NCI-H146 treated with DMSO at 0.1 percent for 48 hours (cell line): Measurements from ENCODE around the gene POLDIP2.

Experiments
- DNase-seq: peaks from one replicate; lab custom pipeline; 2025; ENCODE audit not compliant: unreplicated experiment; lab: John Stamatoyannopoulos, UW

POLDIP2 gene

GRCh38 chr17:28390563-28390962, 33.2 kb upstream of the POLDIP2 start:
- no peak for DNase-seq

- no peak for DNase-seq
Observed at GRCh38 chr17:28390141-28390540, 32.8 kb upstream of the POLDIP2 start.

GRCh38 chr17:28388106-28388505, 30.8 kb upstream of the POLDIP2 start:
- no peak for DNase-seq

GRCh38 chr17:28386391-28386790, 29.1 kb upstream of the POLDIP2 start:
- DNase-seq, result no peak

GRCh38 chr17:28385406-28385805, 28.1 kb upstream of the POLDIP2 start:
- DNase-seq, result peak; percentile 38

GRCh38 chr17:28385037-28385400, 27.7 kb upstream of the POLDIP2 start:
- peak; percentile 47 for DNase-seq

GRCh38 chr17:28384281-28385036, 27.1 kb upstream of the POLDIP2 start:
- peak; percentile 83 for DNase-seq

- no peak for DNase-seq
Observed at GRCh38 chr17:28381141-28381825, 24.0 kb upstream of the POLDIP2 start.

- no peak for DNase-seq
Observed at GRCh38 chr17:28379814-28380801, 22.8 kb upstream of the POLDIP2 start.

GRCh38 chr17:28372945-28373274, 15.6 kb upstream of the POLDIP2 start:
- no peak for DNase-seq

GRCh38 chr17:28372203-28372944, 15.0 kb upstream of the POLDIP2 start:
- no peak for DNase-seq

- DNase-seq, result peak; percentile 87
Observed at GRCh38 chr17:28371245-28372202, 14.2 kb upstream of the POLDIP2 start, which contains the start of gene SARM1. TSS of gene SARM1 (plus strand) at chr17:28371694. CDS start at chr17:28372033, 339 bp downstream.

- DNase-seq, result no peak
Observed at GRCh38 chr17:28370744-28371103, 13.4 kb upstream of the POLDIP2 start.

- DNase-seq, result peak; percentile 63
Observed at GRCh38 chr17:28370035-28370743, 12.9 kb upstream of the POLDIP2 start, which contains the start of gene VTN. TSS of gene VTN (minus strand) at chr17:28370307. CDS start at chr17:28370203, 104 bp downstream.

GRCh38 chr17:28369684-28370034, 12.3 kb upstream of the POLDIP2 start:
- no peak for DNase-seq

- DNase-seq, result no peak
Observed at GRCh38 chr17:28368915-28369683, 11.8 kb upstream of the POLDIP2 start.

- DNase-seq, result no peak
Observed at GRCh38 chr17:28368306-28368831, 11.0 kb upstream of the POLDIP2 start.
